GM12878 (cell line): ENCODE results near the gene ITGB2. TPM values are rescaled to one million over a fixed set of nuclear protein-coding genes. Genes with fewer than 3 reads are reported as not detected.

Source experiments
- ATAC-seq: fragments of 200-7000 bp; cut with Tn5 transposase; 3 replicates; pipeline ENCODE4 v1.9.1; 2020; ENCODE audit warnings: mild to moderate bottlenecking, moderate library complexity
- BruUV-seq: library from RNA; stranded (reverse); fragments of 400-500 nt; replicated peaks from 2 replicates; lab custom pipeline; 2021; lab: Mats Ljungman, UMichigan
- CTCF ChIA-PET: fragments of 300-600 bp; sonication (Branson Sonifier 250); formaldehyde crosslinking; extraction: SDS; loops from one replicate; lab custom pipeline; 2021; ENCODE audit warnings: inconsistent platforms; lab: Yijun Ruan, JAX
- POLR2A ChIA-PET: fragments of 350-600 bp; formaldehyde crosslinking; extraction: SDS; loops from one replicate; lab custom pipeline; 2021; ENCODE audit warnings: inconsistent platforms; lab: Charles Lee
- RAD21 ChIA-PET: fragments of 300-600 bp; sonication (Branson Sonifier 250); formaldehyde crosslinking; loops from one replicate; lab custom pipeline; 2023; ENCODE audit warnings: antibody characterized with exemption; ENCODE audit not compliant: unreplicated experiment; lab: Charles Lee
- SMC1A ChIA-PET: fragments of 300-600 bp; sonication (Branson Sonifier 250); formaldehyde crosslinking; loops from one replicate; lab custom pipeline; 2023; ENCODE audit not compliant: unreplicated experiment, uncharacterized antibody; lab: Charles Lee
- DNase-seq: peaks from one replicate; pipeline ENCODE4 v3.0.0-alpha.2; 2011; ENCODE audit warnings: low read depth, low spot score
- FAIRE-seq: peaks from 3 replicates; lab custom pipeline; 2011; peaks lifted over from hg19 to GRCh38; lab: Jason Lieb, UNC
- H2AFZ ChIP-seq: 2 replicates; pipeline ENCODE4 v1.6.0; 2011; ENCODE audit warnings: low read depth, low read length, control low read depth; ENCODE audit not compliant: control insufficient read depth
- H3K27ac ChIP-seq: 2 replicates; pipeline ENCODE4 v1.5.1; 2011; ENCODE audit warnings: control low read depth; ENCODE audit not compliant: control insufficient read depth, insufficient read depth
- H3K27me3 ChIP-seq, 2 experiments: replicated peaks in 1 of 2; 2 replicates each; pipeline versions ENCODE4 v1.6.0 to v1.6.1; 2011; ENCODE audit warnings: low read length in 1 of 2; ENCODE audit not compliant: control insufficient read depth in 2 of 2, insufficient read depth in 2 of 2
- H3K36me3 ChIP-seq, 2 experiments: 2 replicates each; pipeline ENCODE4 v1.5.1; 2011; ENCODE audit warnings: low read length in 1 of 2; ENCODE audit not compliant: control insufficient read depth in 2 of 2, insufficient read depth in 2 of 2
- H3K4me1 ChIP-seq: 2 replicates; pipeline ENCODE4 v1.6.1; 2011; ENCODE audit warnings: mild to moderate bottlenecking, low read length, moderate library complexity, mixed read lengths; ENCODE audit not compliant: control insufficient read depth, insufficient read depth
- H3K4me2 ChIP-seq: 2 replicates; pipeline ENCODE4 v1.6.0; 2011; ENCODE audit warnings: control low read depth; ENCODE audit not compliant: control insufficient read depth, insufficient read depth
- H3K4me3 ChIP-seq: fragments of 200-600 bp; sonication (generic); 2 replicates; pipeline ENCODE4 v1.5.1; 2016
- H3K79me2 ChIP-seq: 2 replicates; pipeline ENCODE4 v1.6.0; 2011; ENCODE audit warnings: low read length; ENCODE audit not compliant: control insufficient read depth, insufficient read depth
- H3K9ac ChIP-seq: 2 replicates; pipeline ENCODE4 v1.8.0; 2011; ENCODE audit warnings: low read length, control low read depth, mixed read lengths; ENCODE audit not compliant: control insufficient read depth, insufficient read depth
- H3K9me3 ChIP-seq: replicated peaks from 3 replicates; pipeline ENCODE4 v1.5.1; 2011; ENCODE audit warnings: mild to moderate bottlenecking, low read length; ENCODE audit not compliant: control insufficient read depth, insufficient read depth
- H4K20me1 ChIP-seq: 2 replicates; pipeline ENCODE4 v1.6.0; 2011; ENCODE audit not compliant: control insufficient read depth, insufficient read depth
- BCL11A ChIP-seq: IDR thresholded peaks from 2 replicates; pipeline ENCODE4 v1.6.1; 2011; ENCODE audit warnings: low read depth, low read length
- CBFB ChIP-seq: IDR thresholded peaks from 2 replicates; pipeline ENCODE4 v1.6.1; 2016; ENCODE audit warnings: antibody characterized with exemption, low read depth
- EP300 ChIP-seq, 2 experiments: fragments of 150-350 bp in 1 of 2; IDR thresholded peaks; 2 replicates each; pipeline ENCODE4 v1.6.1; 2011 to 2012; ENCODE audit warnings: low read depth in 2 of 2, low read length in 2 of 2, borderline replicate concordance in 1 of 2, improper control_type of control experiment in 1 of 2, inconsistent platforms in 1 of 2; ENCODE audit not compliant: control insufficient read depth in 1 of 2
- LARP7 ChIP-seq: fragments of 450-650 bp; IDR thresholded peaks from 2 replicates; pipeline ENCODE4 v1.6.1; 2017; ENCODE audit warnings: mild to moderate bottlenecking
- NR2F1 ChIP-seq: fragments of 450-650 bp; conservative IDR thresholded peaks from 2 replicates; pipeline ENCODE4 v1.6.1; 2017; ENCODE audit warnings: mild to moderate bottlenecking
- NRF1 ChIP-seq: conservative IDR thresholded peaks from 2 replicates; pipeline ENCODE4 v1.6.1; 2011; ENCODE audit warnings: mild to moderate bottlenecking, low read depth, low read length, improper control_type of control experiment
- SMARCA5 ChIP-seq: fragments of 450-650 bp; IDR thresholded peaks from 2 replicates; pipeline ENCODE4 v1.6.1; 2017; ENCODE audit warnings: mild to moderate bottlenecking
- WGBS: methylation state at CpG from one replicate; pipeline ENCODE4 v1.1.6; 2016; ENCODE audit warnings: low lambda C conversion rate; ENCODE audit not compliant: insufficient replicate concordance, insufficient coverage; ENCODE audit errors: missing lambda C conversion rate; 5-methylcytosine and 5-hydroxymethylcytosine counted together
- in situ Hi-C: fragments of 300-500 bp; cut with MboI; formaldehyde crosslinking; loops from 9 replicates; pipeline ENCODE4 v1.14.3; 2018; ENCODE audit warnings: mixed read lengths
- intact Hi-C: fragments of 100-400 bp; cut with micrococcal nuclease; formaldehyde crosslinking; loops from one replicate; pipeline ENCODE4 v1.14.2; 2022; ENCODE audit not compliant: unreplicated experiment
- polyA plus RNA-seq, 11 experiments: library from polyadenylated mRNA; depleted of rRNA in 4 of 11; unstranded in 6 of 11; stranded (reverse) in 5 of 11; fragments of >200 nt; fragmentation: Nextera tagmentation in 4 of 11; fragmentation: Illumina TruSeq in 1 of 11; extraction: Ambion mirVana in 4 of 11; extraction: Trizol in 1 of 11; gene quantifications; 1 replicate in 1 of 11; 2 replicates in 10 of 11; pipeline versions ENCODE4 v1.2.1 to v1.2.3, GENCODE V29; 2011 to 2016; ENCODE audit warnings: inconsistent platforms in 2 of 11, missing spikeins in 2 of 11, low read depth in 1 of 11
- total RNA-seq, 4 experiments: library from RNA; depleted of rRNA in 3 of 4; stranded (reverse); fragments of >200 nt in 3 of 4; fragmentation: Illumina TruSeq in 1 of 4; extraction: Trizol in 1 of 4; gene quantifications; 2 replicates each; pipeline versions ENCODE4 v1.2.1 to v1.2.3, GENCODE V29; 2013 to 2021

The ITGB2 gene
- total and polyA plus RNA-seq, 10 of the 15 experiments (the other 5 are each of a cell fraction or from before 2014, with no cell fraction given), result 8.0 to 172 (median 58.9) TPM

- Histone ChIP-seq H3K27me3 (no peaks in the 10 kb centered on the region), H3K9ac (no peak overlapping the region), H3K9me3 (no peaks in the 10 kb centered on the region), H2AFZ (no peak overlapping the region), H3K4me3 (no peak overlapping the region), H4K20me1 (peaks cover 7% of the 10 kb centered on the region), H3K79me2 (peaks cover 7% of the 10 kb centered on the region), H3K27ac (no peak overlapping the region), H3K4me1 (no peaks in the 10 kb centered on the region; the same call in 1 of the 2 replicates), H3K4me2 (no peak overlapping the region), H3K36me3 (peaks cover 4 to 38% of the 10 kb centered on the region in 2 experiments; a peak in 3 of 4 replicates)
- ChIA-PET SMC1A (interaction anchor here (3.6 to 12.3 kb wide), 2 partner anchors 178 to 189 kb away, joined by 48 to 153 read pairs; no protein-coding TSS in a partner anchor), CTCF (interaction anchor here (0.7 to 11.8 kb wide), 8 partner anchors 56 to 1021 kb away, joined by 3 to 235 read pairs (median 3); no protein-coding TSS in a partner anchor), POLR2A (no interaction called here), RAD21 (interaction anchor here (1.7 to 11.2 kb wide), 3 partner anchors 161 to 190 kb away, joined by 5 to 141 read pairs (median 104); no protein-coding TSS in a partner anchor)
- BruUV-seq, result no TSS peak
- FAIRE-seq (no peak), ATAC-seq (no peak), DNase-seq (no peak)
- in situ Hi-C loops, result loop anchor here (5.0 kb wide), 2 partner anchors 179 to 879 kb away; no protein-coding TSS in a partner anchor
- WGBS, result 79% methylated on average over 15 of the region's 16 CpGs
- TF ChIP-seq CBFB (no peak), SMARCA5 (no peak), BCL11A (no peak), EP300 (IDR thresholded peaks at IDR 0.05; ENCODE audit: borderline replicate concordance in 1 of 2, control insufficient read depth in 1 of 2, low read depth in 2 of 2, low read length in 2 of 2) (no peak), NR2F1 (no peak), NRF1 (no peak), LARP7 (no peak)
- intact Hi-C loops, result loop anchor here (1.0 kb wide), 2 partner anchors 180 to 189 kb away; no protein-coding TSS in a partner anchor
Observed at GRCh38 chr21:44948426-44949120, 27.9 kb upstream of the ITGB2 start.
